GM12864 (cell line): ENCODE measurements around the gene CHCHD3.

ENCODE experiments used
- DNase-seq: peaks from one replicate; pipeline ENCODE4 v3.0.0-alpha.2; 2011; ENCODE audit warnings: low read depth
- H3K4me3 ChIP-seq: 2 replicates; pipeline ENCODE4 v1.5.1; 2011; ENCODE audit warnings: mild to moderate bottlenecking, low read depth, low read length, control low read depth
- TF ChIP-seq, protein P1 (sequence below): IDR thresholded peaks from 2 replicates; pipeline ENCODE4 v1.5.1; 2011; ENCODE audit warnings: low read depth, mild to moderate bottlenecking, moderate library complexity, low read length, control low read depth, inconsistent platforms; ENCODE audit errors: missing control alignments

CHCHD3 gene

DNA sequence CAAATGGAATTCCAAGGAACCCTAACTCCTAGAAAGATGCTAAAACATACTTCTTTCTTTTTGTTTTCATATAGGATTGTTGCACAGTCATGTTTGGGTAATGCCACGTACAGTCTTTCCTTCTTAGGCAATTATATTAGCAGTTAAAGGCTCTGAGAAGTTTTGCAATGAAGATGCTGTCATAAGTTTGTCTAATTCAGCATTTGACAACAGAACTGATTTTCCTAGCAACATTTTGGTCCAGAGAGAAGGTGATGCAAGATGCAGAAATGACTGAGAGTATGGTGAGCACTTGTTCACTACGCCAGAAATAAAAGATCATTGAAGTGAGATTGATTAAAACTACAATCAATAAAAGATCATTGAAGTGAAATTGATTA is 321.7 kb downstream of the CHCHD3 start:
- TF ChIP-seq, protein P1, sequence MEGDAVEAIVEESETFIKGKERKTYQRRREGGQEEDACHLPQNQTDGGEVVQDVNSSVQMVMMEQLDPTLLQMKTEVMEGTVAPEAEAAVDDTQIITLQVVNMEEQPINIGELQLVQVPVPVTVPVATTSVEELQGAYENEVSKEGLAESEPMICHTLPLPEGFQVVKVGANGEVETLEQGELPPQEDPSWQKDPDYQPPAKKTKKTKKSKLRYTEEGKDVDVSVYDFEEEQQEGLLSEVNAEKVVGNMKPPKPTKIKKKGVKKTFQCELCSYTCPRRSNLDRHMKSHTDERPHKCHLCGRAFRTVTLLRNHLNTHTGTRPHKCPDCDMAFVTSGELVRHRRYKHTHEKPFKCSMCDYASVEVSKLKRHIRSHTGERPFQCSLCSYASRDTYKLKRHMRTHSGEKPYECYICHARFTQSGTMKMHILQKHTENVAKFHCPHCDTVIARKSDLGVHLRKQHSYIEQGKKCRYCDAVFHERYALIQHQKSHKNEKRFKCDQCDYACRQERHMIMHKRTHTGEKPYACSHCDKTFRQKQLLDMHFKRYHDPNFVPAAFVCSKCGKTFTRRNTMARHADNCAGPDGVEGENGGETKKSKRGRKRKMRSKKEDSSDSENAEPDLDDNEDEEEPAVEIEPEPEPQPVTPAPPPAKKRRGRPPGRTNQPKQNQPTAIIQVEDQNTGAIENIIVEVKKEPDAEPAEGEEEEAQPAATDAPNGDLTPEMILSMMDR: no peak
- H3K4me3 ChIP-seq: no peak overlapping the region
- DNase-seq: no peak

DNA sequence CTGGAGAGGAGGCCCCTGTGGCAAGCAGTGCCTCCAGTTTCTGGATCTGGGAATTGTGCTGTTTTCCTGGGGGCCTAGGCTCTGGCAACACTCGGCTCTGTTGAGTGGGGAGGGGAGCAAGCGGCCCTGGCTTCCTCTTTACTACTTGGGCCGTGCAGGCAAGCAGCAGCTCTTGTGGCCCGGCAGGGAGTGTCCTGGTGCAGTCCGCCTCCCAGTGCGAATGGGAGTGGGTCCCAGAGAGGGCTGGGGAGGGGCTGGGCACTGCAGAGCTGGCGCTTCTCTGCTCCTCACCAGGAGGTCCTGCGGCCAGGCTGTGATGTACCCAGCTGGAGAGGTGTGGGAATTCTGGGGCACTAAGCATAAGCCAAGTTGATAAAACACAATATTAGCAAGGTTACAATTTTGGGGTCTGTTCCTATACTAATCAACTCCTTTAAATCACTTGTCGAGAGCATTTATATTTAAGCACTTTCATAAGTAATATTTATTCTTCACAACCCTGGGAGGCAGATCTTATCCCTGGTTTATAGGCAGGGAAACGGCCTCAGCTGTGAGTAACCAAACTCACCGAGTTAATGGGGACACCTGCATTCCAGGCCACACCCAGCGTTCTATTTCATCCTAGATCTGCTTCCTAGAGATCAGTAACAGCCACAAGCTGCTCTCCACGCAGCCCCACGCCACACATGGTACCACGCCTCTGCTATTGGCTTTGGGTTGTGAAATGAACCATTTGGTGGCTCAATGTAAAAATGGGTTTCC is 322.2 kb downstream of the CHCHD3 start:
- no peak overlapping the region for H3K4me3 ChIP-seq
- TF ChIP-seq, protein P1: no peak
- no peak for DNase-seq

DNA sequence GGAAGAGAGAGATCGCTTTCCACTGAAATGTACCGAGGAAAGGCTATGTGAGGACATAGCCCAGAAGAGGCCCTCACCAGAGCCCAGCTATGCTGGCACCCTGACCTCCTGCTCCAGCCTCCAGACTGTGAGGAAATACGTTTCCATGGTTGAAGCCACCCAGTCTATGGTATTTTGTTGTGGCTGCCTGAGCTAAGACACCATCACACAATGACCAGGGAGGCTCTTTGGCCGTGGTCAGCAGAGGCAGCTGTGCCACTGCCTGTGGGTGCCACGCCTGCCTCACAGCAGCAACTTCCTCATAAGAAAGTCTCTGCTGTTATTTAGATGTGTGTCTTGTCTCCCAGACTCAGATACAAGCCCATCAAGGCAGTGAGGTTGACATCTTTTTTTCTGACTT is 322.9 kb downstream of the CHCHD3 start:
- no peak for DNase-seq
- TF ChIP-seq, protein P1: no peak
- H3K4me3 ChIP-seq: no peak overlapping the region

DNA sequence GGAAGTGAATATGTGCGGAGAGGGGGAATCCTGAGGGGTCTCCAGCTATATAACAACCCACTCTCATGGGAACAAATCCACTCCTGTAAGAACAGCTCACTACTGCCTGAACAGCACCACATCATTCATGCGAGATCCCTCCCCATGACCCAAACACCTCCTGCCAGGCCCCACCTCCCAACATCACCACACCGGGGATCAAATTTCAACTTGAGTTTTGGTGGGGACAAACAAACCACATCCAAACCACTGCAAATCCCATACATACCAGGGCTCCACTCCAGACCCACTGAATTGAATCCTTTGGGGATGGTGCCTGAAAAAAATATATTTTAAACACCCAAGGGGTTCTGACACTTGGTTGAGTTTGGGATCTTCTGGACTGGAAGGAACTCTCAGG is 324.1 kb downstream of the CHCHD3 start:
- no peak for DNase-seq
- no peak overlapping the region for H3K4me3 ChIP-seq
- TF ChIP-seq, protein P1: no peak

DNA sequence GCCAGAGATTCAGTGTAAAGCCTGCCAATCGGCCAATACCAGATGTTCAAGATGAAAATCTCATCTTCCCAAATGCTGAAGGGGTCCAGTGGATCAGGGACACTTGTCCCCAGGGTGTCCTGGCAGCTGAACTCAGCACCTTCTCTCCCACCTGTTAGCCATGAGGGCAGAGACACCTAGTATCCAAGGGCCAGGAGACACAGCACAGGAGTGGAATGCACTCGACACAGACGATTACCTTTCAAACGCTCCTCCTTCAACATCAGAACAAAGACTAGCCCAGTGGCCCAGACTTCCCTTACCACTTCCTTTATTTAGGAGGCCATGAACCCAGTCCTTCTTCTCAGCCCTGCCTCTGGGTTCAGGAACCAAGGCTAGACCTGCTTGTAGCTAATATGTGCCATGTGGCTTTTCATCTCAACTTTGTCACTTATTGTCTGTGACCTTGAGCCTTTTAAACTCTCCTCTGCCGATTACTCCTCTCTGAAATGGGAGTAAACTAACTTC is 325.4 kb downstream of the CHCHD3 start:
- no peak for DNase-seq
- TF ChIP-seq, protein P1: no peak
- no peak overlapping the region for H3K4me3 ChIP-seq

DNA sequence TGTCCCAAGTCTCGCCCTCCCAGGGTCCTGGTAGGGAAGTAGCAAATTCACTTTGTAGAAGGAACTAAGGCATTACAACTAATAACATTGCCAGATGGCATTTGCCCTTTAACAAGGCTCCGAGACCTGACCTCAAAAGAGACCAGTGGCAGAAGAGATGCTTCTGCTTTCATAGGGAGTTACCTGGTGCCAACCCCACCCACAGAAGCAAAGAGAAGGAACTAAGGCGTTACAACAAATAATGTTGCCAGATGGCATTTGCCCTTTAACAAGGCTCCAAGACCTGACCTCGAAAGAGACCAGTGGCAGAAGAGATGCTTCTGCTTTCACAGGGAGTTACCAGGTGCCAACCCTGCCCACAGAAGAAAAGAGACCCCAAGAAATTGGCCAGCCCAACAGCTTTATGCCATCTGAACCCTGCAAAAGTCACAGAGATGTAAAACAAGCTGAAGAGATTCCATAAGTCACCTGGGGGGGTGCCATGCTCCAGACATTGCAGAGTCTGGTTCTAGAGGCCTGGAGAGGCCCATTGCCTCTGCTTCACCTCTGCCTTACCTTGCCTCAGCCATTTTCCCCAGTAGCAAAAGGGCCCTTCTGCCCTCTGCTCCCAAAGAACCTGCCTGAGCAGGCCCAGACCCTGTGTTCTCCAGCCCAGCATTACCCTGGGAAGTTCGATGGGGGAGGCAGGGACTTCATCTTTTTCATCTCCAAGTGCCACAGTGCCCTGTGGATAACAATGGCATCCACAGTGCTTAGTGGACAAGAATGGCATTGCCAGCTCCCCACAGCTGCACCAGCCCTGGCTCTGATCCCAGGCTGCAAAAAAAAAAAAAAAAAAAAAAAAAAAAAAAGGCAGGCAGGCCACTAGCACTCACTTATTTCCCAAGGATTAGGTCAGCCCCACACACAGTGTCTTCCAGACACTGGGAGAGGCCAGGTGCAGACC is 326.1 kb downstream of the CHCHD3 start:
- TF ChIP-seq, protein P1: no peak
- no peak for DNase-seq

More for the DNA sequence above, 326.1 kb downstream of the CHCHD3 start:
- no peak overlapping the region for H3K4me3 ChIP-seq
